Measurements from ENCODE around the gene SMCO4.

The SMCO4 gene

DNA sequence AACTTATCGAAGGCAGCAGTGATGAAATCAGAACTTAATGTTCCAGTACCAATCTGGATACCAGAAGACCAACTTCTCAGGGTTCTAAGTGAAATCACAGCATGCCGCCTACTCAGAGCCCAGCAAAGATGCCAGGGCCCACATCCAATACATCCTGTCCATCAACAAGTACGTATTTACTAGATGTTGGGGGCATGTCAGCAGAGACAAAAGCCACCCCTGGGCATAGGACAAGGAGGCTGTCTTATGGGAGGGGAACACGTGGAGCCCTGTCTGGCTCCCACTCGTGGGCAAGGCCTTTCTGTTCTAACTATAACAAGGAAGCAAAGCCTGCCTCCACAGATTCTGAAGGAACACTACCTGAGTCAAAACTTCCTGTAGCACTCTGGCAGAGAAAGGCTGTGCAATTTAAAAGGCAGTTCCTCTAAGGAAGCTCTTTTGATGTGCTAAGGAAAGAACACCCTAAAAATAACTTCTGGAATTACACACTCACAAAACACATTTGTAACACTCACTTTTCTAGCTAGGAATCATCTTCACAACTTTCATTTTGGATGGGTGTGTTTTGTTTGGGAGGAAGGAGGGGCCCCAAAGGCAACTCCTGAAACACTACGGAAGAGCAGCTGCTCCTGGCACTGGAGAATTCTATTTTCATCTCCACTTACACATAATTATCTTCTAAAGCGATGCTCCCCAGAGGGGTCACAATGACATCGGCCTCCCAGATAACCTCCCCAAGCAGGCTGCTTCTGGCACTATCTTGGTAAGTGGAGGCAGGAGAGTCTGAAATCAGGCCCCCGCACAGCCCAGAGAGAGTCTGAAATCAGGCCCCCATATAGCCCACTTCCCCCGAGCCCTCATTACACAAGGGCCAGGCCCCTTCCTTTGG is 14.2 kb downstream of the SMCO4 start:
- no peak for DNase-seq (ENCODE audit: low read depth, low spot score)

DNA sequence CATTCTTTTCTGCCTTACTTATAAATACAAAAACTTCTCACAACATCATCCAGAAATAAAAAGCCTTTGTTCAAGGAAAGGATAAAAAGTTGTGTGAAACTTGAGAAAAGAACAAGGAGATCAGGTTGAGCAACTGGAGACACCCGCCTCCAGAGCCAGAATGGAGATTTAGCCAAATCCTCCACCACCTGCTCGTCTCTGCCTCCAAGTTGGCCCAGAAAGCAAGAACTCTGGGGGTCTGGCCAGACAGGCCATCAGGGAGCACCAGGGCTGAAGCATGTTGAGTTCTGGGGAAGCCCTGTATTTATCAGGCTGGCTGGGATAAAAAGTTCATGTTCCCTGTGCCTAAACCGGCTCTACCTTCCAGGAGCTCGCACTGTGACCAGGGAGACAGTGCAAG is 14.9 kb downstream of the SMCO4 start:
- no peak for DNase-seq (ENCODE audit: low read depth, low spot score)

DNA sequence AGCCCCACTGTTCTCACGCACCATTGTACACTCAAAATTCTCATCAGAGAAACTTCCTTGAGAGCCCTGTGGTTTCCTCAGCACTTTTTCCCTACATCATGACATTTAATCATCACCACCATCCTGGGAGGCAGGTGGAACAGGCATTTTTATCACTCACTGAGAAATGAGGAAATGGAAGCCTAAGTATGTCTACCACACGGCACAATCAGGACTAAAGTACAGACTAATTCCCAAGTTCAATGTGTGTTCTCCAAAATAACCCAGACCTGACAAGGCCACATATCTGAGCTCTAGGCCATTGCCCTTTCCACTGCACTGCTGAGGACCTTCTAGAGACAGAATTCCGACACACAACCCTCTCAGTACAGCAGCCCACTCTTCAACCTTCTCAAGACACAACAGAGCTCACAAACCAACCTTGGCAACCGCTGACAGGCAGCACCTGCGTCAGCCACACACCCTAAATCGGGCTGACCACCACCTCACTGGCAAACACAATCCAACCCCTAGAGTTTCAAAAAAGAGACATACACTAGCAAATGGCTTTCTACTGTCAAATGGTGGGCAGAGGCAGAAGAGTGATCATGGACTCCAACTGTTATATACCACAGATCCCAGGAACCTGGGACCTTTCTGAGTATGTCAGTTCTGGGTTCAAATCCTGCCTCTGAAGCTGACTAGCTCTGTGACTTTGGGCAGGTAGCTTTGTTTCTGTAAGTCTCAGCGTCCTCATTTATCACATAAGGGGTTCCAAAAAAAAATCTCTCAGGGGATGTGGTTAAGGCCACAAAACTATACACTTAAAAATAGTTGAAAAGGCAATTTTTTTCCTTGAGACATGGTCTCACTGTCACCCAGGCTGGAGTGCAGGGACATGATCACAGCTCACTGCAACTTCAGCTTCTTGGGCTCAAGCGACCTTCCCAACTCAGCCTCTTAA is 16.3 kb downstream of the SMCO4 start:
- no peak for DNase-seq (ENCODE audit: low read depth, low spot score)

DNA sequence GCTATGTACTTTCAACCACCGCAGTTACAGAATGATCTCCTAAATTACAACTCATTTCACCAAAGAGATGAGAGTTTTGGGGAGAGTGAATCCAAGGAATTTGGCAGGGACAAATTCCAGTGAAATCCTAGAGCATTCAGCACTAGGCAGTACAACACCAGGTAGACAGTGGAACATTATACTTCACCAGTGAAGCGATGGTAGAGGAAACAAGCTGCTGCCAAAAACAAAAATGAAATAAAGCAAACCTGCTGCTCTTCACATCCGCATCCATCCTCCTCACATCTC is 16.9 kb downstream of the SMCO4 start:
- DNase-seq (ENCODE audit: low read depth, low spot score) = no peak

DNA sequence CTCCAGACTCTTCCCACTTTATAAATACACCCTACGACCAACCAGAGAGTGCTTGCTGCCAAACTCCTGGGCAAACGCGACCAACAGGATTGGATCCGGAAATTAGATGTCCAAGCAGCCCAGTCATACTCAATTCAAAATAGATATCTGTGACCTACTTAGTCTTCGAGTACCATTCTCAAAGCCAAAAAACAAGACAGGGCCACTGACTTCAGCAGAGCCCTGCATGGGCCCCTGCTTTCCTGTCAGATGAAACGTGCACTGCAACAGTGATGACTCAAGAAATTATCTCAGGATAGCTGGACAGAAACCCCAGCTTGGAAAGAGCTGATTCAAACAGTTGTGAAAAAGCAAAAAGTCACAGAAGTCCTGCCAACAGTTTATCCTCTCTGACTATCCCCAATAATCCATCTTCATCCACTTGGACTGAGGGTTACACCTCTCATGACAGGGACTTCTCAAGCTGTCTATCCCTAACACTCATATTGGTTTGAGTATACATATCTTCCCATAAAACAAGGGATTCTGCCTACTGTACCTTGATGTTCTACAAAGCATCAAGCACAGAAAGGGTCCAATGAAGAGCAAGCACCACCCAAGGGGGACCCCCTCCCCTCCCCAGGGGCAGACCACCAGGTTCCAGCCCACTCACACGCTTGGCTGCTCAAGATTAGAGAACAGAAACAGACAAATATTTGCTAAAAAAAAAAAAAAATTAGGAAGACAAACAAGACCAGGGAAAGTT is 17.4 kb downstream of the SMCO4 start:
- no peak for DNase-seq (ENCODE audit: low read depth, low spot score)

DNA sequence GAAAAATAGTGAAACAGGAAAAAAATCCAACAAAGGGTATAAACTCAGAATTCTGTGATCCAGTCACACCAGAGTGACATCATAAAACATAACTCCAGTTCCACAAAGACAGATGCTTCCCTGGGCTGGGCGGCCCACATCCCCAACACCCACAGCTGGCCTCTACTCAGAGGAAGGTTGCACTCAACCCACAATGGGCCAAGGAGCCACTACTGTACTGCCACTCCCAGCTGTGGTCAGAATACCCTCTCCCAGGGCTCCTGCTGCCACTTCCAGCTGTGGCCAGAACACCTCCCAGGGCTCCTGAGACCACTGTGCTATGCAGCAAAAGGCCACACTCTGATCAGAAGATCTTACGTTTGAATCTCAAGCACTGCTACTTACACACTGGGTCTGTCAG is 18.3 kb downstream of the SMCO4 start:
- no peak for DNase-seq (ENCODE audit: low read depth, low spot score)

DNA sequence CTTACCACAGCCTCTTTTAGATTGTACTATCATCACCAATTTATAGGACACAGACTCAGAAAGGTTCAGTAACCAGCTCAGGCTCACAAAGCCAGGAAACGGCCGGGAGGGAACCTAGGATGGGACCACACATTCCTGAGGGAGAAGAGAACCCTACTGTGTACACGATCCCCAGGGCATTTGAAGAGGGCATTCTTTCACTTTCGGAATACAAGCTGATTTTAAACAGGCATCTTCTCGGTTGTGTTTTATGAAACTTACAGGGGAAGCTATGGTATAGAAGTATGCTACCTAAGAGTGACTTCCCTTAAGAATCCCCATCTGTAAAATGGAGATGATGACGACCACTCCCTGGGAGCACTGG is 19.0 kb downstream of the SMCO4 start:
- DNase-seq (ENCODE audit: low read depth, low spot score) = no peak

DNA sequence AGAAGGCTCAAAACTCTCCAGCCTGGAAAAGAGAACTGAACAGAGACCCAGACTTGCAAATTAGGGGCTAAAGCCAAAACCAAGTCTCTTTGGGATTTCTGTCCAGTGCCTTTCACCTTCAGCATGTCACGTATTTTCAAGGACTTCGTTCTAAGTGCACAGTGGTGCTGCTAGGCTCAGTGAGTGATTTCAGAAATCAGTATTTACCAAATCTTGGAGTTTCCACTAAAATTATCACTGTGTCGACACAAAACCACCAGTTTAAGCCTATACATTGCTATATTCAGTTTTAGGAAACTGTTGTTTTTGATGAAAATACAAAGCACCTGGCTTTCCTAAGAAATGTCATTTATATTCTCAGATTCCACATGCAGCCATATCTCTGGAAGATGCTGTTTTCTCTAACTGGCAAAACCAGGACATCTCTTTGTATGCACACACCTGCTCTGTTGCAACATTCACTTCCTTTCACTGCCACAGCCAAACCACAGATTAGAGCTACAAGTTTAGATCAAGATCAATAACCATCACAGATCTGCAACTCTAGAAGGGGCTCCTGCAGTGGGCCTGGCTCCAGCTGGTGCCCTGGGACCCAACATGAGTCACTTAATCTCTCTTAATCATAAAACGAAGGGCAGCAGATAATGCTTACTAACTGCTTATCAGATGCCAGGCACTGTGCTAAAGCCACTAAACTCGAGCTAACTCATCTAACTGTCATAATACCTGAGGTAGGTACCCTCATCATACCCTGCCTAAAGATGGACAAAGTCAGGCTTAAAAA is 22.3 kb downstream of the SMCO4 start:
- no peak for DNase-seq (ENCODE audit: low read depth, low spot score)

DNA sequence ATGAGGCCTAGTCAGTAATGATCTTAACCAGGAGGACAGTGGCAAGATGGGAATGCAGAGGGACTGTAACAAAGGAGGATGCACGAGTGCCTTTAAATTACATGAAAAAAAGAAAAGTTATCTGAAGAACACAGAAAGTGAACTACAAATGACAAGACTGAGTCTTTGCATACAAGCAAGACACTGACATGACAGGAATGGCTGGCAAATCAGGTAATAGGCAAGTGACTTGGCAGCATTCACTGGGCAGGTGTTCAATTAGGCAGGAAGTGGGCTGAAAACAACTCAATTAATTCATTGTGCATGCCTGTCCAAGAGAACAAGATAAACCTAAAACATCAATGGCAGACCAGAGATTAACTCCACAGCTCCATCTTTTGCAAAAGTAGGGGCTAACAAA is 24.0 kb downstream of the SMCO4 start:
- no peak for DNase-seq (ENCODE audit: low read depth, low spot score)

DNA sequence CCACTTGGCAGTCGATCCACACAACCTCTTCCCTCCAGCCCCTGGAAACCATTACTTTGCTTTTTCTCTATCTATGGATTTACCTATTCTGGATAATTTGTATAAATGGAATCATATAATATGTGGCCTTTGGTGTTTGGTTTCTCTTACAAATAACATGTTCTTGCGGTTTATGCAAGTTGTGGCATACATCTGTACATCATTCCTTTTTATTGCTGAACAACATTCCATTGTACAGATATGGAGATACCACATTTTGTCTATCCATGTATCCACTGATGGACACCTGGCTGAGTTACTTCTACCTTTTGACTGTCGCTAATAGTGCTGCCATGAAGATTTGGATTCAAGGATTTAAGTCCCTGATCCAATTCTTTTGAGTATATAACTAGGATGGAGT is 25.1 kb downstream of the SMCO4 start:
- DNase-seq (ENCODE audit: low read depth, low spot score) = no peak

DNA sequence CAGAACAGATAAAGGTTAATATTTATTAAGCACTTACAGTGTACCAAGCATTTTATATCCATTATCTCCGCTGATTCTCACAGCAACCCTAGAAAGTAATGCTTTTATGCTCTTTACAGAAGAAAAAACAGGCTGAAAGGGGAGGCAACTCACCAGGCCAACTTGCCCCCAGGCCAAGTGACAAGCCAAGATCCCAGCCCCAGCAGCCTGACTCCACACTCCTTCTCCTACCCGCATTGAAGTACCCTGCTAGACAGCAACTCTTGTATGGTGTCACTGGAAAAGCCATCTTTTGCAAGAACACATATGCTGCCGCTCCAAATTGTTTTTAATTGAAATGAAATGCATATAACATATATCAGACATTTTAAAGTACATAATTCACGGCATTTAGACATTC is 25.6 kb downstream of the SMCO4 start:
- DNase-seq (ENCODE audit: low read depth, low spot score) = no peak

DNA sequence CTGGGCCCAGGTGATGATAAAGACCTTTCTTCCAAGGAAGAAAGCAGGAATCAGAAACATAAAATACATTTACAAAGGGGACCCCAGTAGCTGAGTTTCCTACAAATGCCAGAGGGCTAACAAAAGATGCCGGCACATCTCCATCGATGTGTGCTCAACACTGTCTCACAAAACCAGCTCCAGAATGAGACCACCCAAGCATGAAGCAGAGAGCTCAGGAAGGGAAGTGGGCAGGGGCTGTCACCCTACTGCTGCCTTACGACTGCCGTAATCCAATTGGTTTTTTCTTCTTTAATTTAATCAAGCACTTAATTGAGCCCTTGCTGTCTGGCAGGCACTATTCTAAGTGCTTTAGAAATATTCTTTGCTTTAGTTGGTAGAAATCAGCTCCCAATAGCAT is 26.1 kb downstream of the SMCO4 start:
- DNase-seq (ENCODE audit: low read depth, low spot score) = no peak

DNA sequence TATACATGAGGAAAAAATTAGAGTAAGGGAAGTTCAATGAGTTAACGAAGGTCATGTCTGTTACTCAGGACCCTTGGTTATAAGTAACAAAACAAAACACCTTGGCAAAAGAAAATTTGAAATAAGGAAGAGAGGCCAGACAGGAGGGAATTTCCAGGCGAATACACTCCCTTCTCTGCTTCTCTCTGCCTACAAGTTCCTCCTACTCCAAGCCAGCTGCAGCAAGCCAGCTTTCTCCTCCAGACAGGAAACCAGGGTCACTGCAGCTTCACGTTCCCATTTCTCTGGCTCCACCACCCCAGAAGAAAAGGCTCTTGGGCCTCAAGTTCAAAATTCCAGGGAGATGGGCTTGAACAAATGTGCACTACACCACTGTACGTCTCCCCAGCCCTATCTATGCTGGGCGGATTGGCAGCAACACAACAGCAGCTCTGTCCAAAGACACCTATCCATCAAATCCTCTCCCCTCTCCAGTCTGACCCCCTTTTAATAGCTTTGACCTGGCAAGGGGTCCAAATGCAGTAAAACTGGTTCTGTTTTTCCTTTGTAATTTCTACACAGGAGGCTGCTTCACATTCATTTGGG is 27.7 kb downstream of the SMCO4 start:
- DNase-seq (ENCODE audit: low read depth, low spot score) = no peak

DNA sequence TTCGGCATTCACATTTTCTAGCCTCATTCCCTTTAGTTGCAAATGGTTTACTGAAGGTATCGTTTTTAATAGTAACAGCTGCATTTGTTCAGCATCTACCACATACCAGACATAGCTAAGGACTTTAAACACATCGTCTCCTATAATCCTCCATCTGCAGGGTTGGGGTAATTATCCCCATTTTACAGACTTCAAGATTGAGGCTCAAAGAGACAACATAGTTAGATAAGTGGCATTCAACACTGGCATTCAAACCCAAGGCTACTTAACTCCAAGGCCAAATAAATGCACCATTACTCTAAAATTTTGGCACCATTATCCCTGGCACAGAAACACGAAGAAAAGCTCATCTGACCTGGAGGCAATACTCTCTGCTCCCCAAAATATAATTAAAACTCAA is 28.5 kb downstream of the SMCO4 start:
- DNase-seq (ENCODE audit: low read depth, low spot score) = no peak

DNA sequence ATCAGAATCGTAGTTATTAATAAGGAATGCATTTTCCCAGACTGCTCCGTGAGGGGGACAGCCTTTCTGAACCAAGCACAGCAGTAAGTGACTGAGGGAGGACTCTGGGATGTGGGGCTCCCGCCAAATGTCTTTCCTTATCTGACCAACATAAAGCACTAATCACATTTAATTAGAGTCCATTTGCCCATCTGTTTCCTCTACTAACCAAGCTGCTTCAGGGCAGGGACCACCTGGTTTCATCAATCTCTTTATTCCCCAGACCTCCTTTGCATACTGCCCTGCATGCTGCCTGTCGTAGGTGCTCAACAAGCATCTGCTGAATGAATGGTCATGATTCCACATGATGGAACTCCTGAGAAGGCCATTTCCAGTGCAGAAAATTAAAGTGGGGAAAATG is 29.4 kb downstream of the SMCO4 start:
- no peak for DNase-seq (ENCODE audit: low read depth, low spot score)

DNA sequence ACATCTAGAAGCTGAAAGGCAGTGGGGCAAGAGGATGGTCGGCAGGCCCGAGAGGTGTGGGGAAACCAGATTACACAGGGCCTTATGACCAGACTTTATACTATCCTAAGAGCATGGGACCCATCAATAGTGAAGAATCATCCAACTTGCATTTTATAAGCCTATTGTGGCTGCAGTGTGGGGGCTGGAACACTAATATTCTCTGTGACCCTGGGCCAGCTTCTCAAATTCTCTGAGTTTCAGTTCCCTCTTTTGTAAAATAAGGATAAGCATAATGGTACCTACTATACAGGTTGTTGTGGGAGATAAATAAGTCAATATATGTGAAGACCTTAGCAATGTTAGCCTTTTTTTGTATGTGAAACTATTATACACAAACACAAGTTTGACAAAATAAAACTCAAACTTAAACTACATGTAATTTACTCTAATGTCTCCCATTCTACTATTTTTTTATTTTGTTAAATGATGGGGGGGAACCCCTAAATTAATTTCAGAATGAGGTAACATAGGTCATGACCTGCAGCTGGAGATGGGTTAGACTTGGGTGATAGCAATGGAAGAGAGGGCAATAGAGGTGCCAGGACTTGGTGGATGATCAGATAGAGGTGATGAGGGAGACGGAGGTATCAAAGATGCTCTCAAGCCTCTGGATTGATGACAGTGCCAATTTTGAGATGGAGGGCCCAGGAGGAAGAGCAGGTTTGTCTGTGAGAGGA is 30.1 kb downstream of the SMCO4 start:
- DNase-seq (ENCODE audit: low read depth, low spot score) = no peak

DNA sequence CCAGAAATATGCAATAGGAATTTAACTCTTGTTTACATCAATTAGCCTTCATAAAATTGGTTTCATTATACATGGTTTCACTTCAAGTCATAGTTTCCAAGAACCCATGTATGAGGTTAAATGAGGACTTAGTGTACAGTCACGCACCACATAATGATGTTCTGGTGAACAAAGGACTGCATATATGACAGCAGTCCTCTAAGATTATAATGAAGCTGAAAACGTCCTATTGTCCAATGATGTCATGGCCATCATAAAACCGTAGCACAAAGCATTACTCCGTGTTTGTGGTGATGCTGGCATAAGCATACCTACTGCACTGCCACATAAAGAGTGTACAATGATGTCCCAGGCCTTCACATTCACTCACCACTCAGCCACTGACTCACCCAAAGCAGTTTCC is 31.1 kb downstream of the SMCO4 start:
- DNase-seq (ENCODE audit: low read depth, low spot score) = no peak

DNA sequence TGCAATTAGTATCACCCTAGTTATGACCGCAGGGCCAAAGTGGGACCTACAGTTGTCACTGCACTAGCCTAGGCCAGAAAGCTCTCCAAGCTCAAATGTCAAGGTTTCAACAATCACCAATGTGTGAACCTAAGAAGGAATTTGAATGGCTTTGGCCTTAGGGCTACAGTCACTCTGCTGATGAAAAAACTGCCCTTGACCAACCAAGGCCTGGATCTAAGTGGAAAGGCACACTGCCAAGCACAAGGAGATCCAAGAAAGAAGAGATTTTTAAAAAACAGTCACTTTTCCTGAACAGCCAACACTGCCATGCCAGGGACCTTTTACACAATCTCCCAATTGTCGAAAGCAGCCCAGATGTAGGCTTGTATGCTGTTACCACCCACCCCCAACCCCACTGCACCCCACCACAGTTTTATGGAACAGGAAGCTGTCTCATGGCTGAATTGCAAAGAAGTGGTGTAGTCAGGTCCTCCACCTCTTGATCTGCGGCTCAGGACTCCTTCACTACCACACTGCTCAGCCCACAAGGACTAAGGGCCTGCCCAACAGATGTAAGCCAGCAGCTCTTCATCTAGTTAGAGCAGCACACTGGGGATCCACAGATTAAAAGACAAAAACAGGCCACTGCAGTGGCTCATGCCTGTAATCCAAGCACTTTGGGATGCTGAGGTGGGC is 32.9 kb downstream of the SMCO4 start:
- DNase-seq (ENCODE audit: low read depth, low spot score) = no peak

DNA sequence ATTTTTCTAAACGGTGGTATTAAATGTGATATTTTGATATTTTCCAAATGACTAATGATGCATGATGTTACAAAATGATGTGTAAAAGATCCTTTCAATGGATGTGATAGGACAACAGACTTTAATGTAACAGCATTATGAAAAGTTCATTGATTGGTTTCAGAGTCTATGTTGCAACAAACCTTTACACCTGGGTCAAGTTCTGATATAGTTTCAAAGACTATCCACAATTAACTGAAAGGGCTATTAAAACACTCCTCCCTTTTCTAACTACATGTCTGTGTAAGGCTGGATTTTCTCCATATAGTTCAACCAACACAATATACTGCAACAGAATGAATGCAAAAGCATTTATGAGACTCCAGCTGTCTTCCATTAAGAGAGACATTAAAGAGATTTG is 35.7 kb downstream of the SMCO4 start:
- DNase-seq (ENCODE audit: low read depth, low spot score) = no peak

DNA sequence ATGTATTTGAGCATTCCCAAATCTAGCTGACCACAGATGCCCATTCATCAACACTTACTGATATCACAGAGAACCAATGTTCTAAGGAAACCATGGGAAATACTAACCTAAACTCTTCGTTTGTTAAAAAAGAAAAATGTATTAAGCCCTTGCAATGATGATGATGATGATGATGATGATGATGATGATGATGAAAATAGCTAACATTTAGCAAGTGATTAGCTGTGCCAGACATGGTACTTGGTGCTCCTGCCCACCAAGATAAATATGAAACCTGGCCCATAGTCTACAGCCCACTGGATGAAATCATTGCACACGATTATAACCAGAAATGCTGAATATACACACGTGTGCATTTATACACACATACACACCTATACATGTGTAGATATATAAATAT is 37.5 kb downstream of the SMCO4 start:
- no peak for DNase-seq (ENCODE audit: low read depth, low spot score)

Measured in activated CD4-positive, CD25-positive, alpha-beta regulatory T cell treated with anti-CD3 and anti-CD28 coated beads, Interleukin-2, amount 50 U/mL, for 16 hours (primary cell).